ENCODE results near the gene CNNM4. TPM values are rescaled to one million over a fixed set of nuclear protein-coding genes. Genes with fewer than 3 reads are reported as not detected.

The CNNM4 gene
- total and polyA plus RNA-seq, 2 of the 4 experiments (the other 2 are of a cell fraction): 2.0 to 4.1 TPM

DNA sequence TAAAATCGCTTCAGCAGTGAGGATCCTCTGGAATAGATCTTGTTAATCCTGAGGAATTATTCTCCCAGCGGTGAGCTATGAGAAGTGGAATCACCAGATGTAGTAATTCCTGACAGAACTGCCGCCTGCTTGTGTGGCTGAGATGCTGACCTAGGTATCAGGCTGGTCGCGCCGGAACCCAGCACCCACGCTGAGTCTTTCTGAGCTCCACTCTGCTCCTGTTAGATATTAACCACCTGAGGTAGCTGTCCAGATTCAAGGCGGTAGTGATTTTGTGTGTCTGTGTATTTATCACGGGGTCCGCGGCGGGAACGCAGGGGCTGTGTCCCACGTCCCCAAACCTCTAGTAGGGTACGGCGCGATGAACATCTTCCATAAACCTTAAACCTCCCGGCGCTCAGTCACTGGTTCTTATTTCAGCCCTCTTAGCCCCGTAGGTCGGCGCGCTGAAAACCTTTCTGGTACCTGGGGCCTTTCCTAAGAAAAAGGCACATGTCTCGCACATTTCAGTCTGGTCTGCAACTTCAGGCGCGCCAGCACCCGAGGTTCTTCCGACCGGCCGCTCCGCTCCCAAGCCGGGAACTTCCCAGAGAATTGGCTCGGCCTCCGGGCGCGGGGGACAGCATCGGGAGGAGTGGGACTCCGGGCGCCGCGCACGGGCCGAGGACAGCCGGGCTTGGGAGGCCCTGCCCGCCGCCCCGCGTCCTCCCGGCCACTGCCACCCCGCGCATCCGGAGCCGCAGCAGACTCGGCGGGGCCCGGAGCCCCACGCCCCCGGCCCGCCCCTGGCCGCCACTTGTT lies 54.8 kb downstream of the CNNM4 start:
- H2BK120ac ChIP-seq (ENCODE audit: low read depth, low read length): no peak overlapping the region
- peak; percentile 63 for DNase-seq
- POLR2A ChIA-PET (ENCODE audit: unreplicated experiment): no interaction called here
- peaks cover 9% of the 10 kb centered on the region for H3K9me1 ChIP-seq (ENCODE audit: insufficient read depth, low read length)
- no peak for TF ChIP-seq RCOR1 (IDR thresholded peaks at IDR 0.05; ENCODE audit: insufficient replicate concordance, low read length)
- TF ChIP-seq, protein P1, sequence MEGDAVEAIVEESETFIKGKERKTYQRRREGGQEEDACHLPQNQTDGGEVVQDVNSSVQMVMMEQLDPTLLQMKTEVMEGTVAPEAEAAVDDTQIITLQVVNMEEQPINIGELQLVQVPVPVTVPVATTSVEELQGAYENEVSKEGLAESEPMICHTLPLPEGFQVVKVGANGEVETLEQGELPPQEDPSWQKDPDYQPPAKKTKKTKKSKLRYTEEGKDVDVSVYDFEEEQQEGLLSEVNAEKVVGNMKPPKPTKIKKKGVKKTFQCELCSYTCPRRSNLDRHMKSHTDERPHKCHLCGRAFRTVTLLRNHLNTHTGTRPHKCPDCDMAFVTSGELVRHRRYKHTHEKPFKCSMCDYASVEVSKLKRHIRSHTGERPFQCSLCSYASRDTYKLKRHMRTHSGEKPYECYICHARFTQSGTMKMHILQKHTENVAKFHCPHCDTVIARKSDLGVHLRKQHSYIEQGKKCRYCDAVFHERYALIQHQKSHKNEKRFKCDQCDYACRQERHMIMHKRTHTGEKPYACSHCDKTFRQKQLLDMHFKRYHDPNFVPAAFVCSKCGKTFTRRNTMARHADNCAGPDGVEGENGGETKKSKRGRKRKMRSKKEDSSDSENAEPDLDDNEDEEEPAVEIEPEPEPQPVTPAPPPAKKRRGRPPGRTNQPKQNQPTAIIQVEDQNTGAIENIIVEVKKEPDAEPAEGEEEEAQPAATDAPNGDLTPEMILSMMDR (conservative IDR thresholded peaks at IDR 0.05; ENCODE audit: low read depth, low read length): no peak
- no peak for TF ChIP-seq MAZ (IDR thresholded peaks at IDR 0.05; ENCODE audit: borderline replicate concordance, low read depth, low read length)
- TF ChIP-seq RAD21 (IDR thresholded peaks at IDR 0.05; ENCODE audit: low read length): no peak
- no peak for TF ChIP-seq FOS (IDR thresholded peaks at IDR 0.05; ENCODE audit: low read depth, low read length)
- TF ChIP-seq SMC3 (IDR thresholded peaks at IDR 0.05; ENCODE audit: low read depth, low read length): no peak
- no peak for TF ChIP-seq NFE2L2 (IDR thresholded peaks at IDR 0.05; ENCODE audit: low read depth, low read length)
- no peak for TF ChIP-seq MAFK (IDR thresholded peaks at IDR 0.05; ENCODE audit: low read depth, low read length)
- no peak for TF ChIP-seq POLR2A (IDR thresholded peaks at IDR 0.05; ENCODE audit: low read depth, low read length)
- TF ChIP-seq, protein P2, sequence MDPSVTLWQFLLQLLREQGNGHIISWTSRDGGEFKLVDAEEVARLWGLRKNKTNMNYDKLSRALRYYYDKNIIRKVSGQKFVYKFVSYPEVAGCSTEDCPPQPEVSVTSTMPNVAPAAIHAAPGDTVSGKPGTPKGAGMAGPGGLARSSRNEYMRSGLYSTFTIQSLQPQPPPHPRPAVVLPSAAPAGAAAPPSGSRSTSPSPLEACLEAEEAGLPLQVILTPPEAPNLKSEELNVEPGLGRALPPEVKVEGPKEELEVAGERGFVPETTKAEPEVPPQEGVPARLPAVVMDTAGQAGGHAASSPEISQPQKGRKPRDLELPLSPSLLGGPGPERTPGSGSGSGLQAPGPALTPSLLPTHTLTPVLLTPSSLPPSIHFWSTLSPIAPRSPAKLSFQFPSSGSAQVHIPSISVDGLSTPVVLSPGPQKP (IDR thresholded peaks at IDR 0.05; ENCODE audit: borderline replicate concordance, low read depth, low read length): no peak
- TF ChIP-seq CHD1 (IDR thresholded peaks at IDR 0.05; ENCODE audit: low read depth, low read length): no peak
- H3K27me3 ChIP-seq (ENCODE audit: control insufficient read depth, insufficient read depth, low read length): no peaks in the 10 kb centered on the region
- H3K4me3 ChIP-seq (ENCODE audit: insufficient read depth, low read depth, low read length): peak overlapping the region; percentile 57
- H4K8ac ChIP-seq (ENCODE audit: low read depth in 2 of 2, low read length in 2 of 2): 0 out of 4 replicates have a peak overlapping the region, but pooled peaks of 1 of the 2 experiments have one; percentile 1
- H2AK9ac ChIP-seq (replicated peaks; ENCODE audit: low read depth, low read length, poor library complexity): peak overlapping the region; percentile 77
- H3K18ac ChIP-seq (ENCODE audit: low read depth, low read length): no peak overlapping the region
- H3K79me1 ChIP-seq (ENCODE audit: low read depth in 1 of 2, low read length in 2 of 2): peaks cover 12 to 32% of the 10 kb centered on the region in 2 experiments
- no peak overlapping the region for H4K91ac ChIP-seq (ENCODE audit: insufficient read depth, low read depth, low read length)
- no peak overlapping the region for H2BK20ac ChIP-seq (ENCODE audit: low read depth, low read length)
- H3K56ac ChIP-seq (ENCODE audit: extremely low read depth, insufficient read depth, low read length): no peak overlapping the region
- no peak overlapping the region for H3K4ac ChIP-seq (ENCODE audit: low read depth, low read length)
- H2BK15ac ChIP-seq (ENCODE audit: low read depth, low read length): no peak overlapping the region
- H2AK5ac ChIP-seq (ENCODE audit: low read depth, low read length): no peak overlapping the region
- peak overlapping the region; percentile 71 for H3K23ac ChIP-seq (ENCODE audit: low read depth, low read length)
- peaks cover 3% of the 10 kb centered on the region; the same call in 1 of the 2 replicates for H3K36me3 ChIP-seq (ENCODE audit: control insufficient read depth, insufficient read depth, low read length)
- H3K27ac ChIP-seq (ENCODE audit: insufficient read depth, low read length): peak overlapping the region; percentile 29; the same call in 1 of the 2 replicates
- BruUV-seq (replicated peaks): no TSS peak
- H3K9me3 ChIP-seq (ENCODE audit: control insufficient read depth, insufficient read depth, low read length): no peaks in the 10 kb centered on the region
- peaks cover 12% of the 10 kb centered on the region for H3K4me1 ChIP-seq (ENCODE audit: control insufficient read depth, insufficient read depth, low read length)
- in situ Hi-C loops (cut with MboI; ENCODE audit: low sequenced_read_pairs): no loop called here
- H2AFZ ChIP-seq (replicated peaks; ENCODE audit: low read length, poor library complexity): peak overlapping the region; percentile 88
- dilution Hi-C loops (cut with HindIII; ENCODE audit: low sequenced_read_pairs, unreplicated experiment): no loop called here
- H4K5ac ChIP-seq (ENCODE audit: low read depth, low read length): no peak overlapping the region
- no peak overlapping the region for H2BK5ac ChIP-seq (ENCODE audit: low read depth, low read length, poor library complexity, severe bottlenecking)
- H3K4me2 ChIP-seq (ENCODE audit: low read depth, low read length): peak overlapping the region; percentile 93
- CTCF ChIA-PET: no interaction called here
- intact Hi-C loops (cut with micrococcal nuclease): loop anchor here (1.0 kb wide), 1 partner anchor 145 kb away; no protein-coding TSS in a partner anchor
- H4K20me1 ChIP-seq (ENCODE audit: insufficient read depth, low read length): peaks cover 32% of the 10 kb centered on the region
- peak overlapping the region; percentile 1; the same call in 1 of the 2 replicates for H3K14ac ChIP-seq (replicated peaks; ENCODE audit: low read depth, low read length)
- no peak; the same call in 1 of the 2 replicates for ATAC-seq (ENCODE audit: low read depth)
- 0% methylated on average over 28 of the region's 60 CpGs; no CpG with 5 or more reads in 1 of the 2 experiments for WGBS, 2 experiments (ENCODE audit: extremely low coverage in 2 of 2, insufficient read length in 1 of 2)
- H3K9ac ChIP-seq (ENCODE audit: low read depth, low read length): peak overlapping the region; percentile 57
